A549 (cell line): ENCODE data around the gene CD99L2.

Source experiments
- CEBPB ChIP-seq, 2 experiments: fragments of >200 bp in 1 of 2; sonication (Bioruptor Twin) in 1 of 2; formaldehyde crosslinking in 1 of 2; IDR thresholded peaks; 2 replicates each; pipeline ENCODE4 v1.6.1; 2012 to 2016
- CTCF ChIP-seq: fragments of >200 bp; sonication (Bioruptor Twin); formaldehyde crosslinking; IDR thresholded peaks from 3 replicates; pipeline ENCODE4 v1.5.1; 2016
- JUN ChIP-seq, 2 experiments: fragments of >200 bp; sonication (Bioruptor Twin); formaldehyde crosslinking; IDR thresholded peaks; 2 replicates in 1 of 2; 3 replicates in 1 of 2; pipeline ENCODE4 v1.6.1; 2016 to 2017
- POLR2A ChIP-seq: IDR thresholded peaks from 2 replicates; pipeline ENCODE4 v1.6.1; 2012; ENCODE audit warnings: mild to moderate bottlenecking, low read length

- TF ChIP-seq JUN (IDR thresholded peaks at IDR 0.05) (no peak), CTCF (no peak), POLR2A (no peak), CEBPB (IDR thresholded peaks at IDR 0.05) (no peak)
Observed at GRCh38 chrX:150903110-150903508, 4.6 kb upstream of the CD99L2 start.
